CD4-positive, alpha-beta T cell (primary cell): ENCODE results near the gene PPP2R2B. TPM values are rescaled to one million over a fixed set of nuclear protein-coding genes. Genes with fewer than 3 reads are reported as not detected.

Source experiments
- ATAC-seq: fragments of 200-7000 bp; cut with Tn5 transposase; one replicate; pipeline ENCODE4 v1.10.0; 2022; ENCODE audit warnings: mild to moderate bottlenecking; ENCODE audit not compliant: poor library complexity
- CTCF ChIA-PET: fragments of 350-600 bp; sonication (Branson Sonifier 250); formaldehyde crosslinking; loops from one replicate; lab custom pipeline; 2021; ENCODE audit warnings: antibody characterized with exemption, inconsistent platforms; lab: Charles Lee
- POLR2A ChIA-PET: fragments of 350-600 bp; sonication (Branson Sonifier 250); formaldehyde crosslinking; loops from one replicate; lab custom pipeline; 2021; ENCODE audit warnings: antibody characterized with exemption, inconsistent platforms; lab: Charles Lee
- DNase-seq, 14 experiments: peaks; one replicate each; pipeline ENCODE4 v3.0.0-alpha.2; 2013 to 2020; ENCODE audit warnings: mixed read lengths in 2 of 14
- H3K27ac ChIP-seq, 2 donors: one replicate each; pipeline versions ENCODE4 v1.5.1 to v1.7.0; 2013; ENCODE audit warnings: low read length in 2 of 2, low read depth in 1 of 2, mild to moderate bottlenecking in 1 of 2
- H3K27me3 ChIP-seq, 2 experiments: 1 replicate in 1 of 2; 2 replicates in 1 of 2; pipeline versions ENCODE4 v1.6.1 to v1.7.0; 2013; ENCODE audit warnings: low read length in 2 of 2, control low read depth in 1 of 2, mild to moderate bottlenecking in 1 of 2, moderate library complexity in 1 of 2; ENCODE audit not compliant: insufficient read depth in 2 of 2, control insufficient read depth in 1 of 2
- H3K36me3 ChIP-seq: one replicate; pipeline ENCODE4 v1.6.1; 2013; ENCODE audit warnings: low read length, control low read depth; ENCODE audit not compliant: insufficient read depth
- H3K4me1 ChIP-seq: one replicate; pipeline ENCODE4 v1.6.1; 2013; ENCODE audit warnings: low read length, control low read depth; ENCODE audit not compliant: insufficient read depth
- H3K4me3 ChIP-seq: one replicate; pipeline ENCODE4 v1.5.1; 2013; ENCODE audit warnings: mild to moderate bottlenecking, low read length, moderate library complexity
- H3K9me3 ChIP-seq, 2 experiments: 1 replicate in 1 of 2; 2 replicates in 1 of 2; pipeline versions ENCODE4 v1.6.1 to v1.7.0; 2013; ENCODE audit warnings: low read length in 2 of 2, mild to moderate bottlenecking in 2 of 2, control low read depth in 1 of 2, moderate library complexity in 1 of 2; ENCODE audit not compliant: control insufficient read depth in 1 of 2, insufficient read depth in 1 of 2
- H3K27ac Mint-ChIP-seq: one replicate; pipeline ENCODE4 v1.8.0; 2020; ENCODE audit warnings: mixed read lengths
- H3K27me3 Mint-ChIP-seq: one replicate; pipeline ENCODE4 v1.8.0; 2021; ENCODE audit warnings: mixed read lengths
- H3K36me3 Mint-ChIP-seq: one replicate; pipeline ENCODE4 v1.8.0; 2021; ENCODE audit warnings: low read depth, mixed read lengths
- H3K4me1 Mint-ChIP-seq: one replicate; pipeline ENCODE4 v1.8.0; 2021; ENCODE audit warnings: low read depth, mixed read lengths
- H3K4me3 Mint-ChIP-seq: one replicate; pipeline ENCODE4 v1.8.0; 2020; ENCODE audit warnings: mild to moderate bottlenecking, mixed read lengths
- H3K9me3 Mint-ChIP-seq: one replicate; pipeline ENCODE4 v1.8.0; 2020; ENCODE audit warnings: mixed read lengths
- intact Hi-C, 2 experiments: fragments of 100-400 bp; cut with DNase I in 1 of 2; cut with micrococcal nuclease in 1 of 2; formaldehyde crosslinking; loops; one replicate each; pipeline versions ENCODE4 v1.15.1 to v1.9.0; 2023 to 2025; cut with DNase I, micrococcal nuclease
- total RNA-seq, 174 experiments: library from RNA in 2 of 174; stranded (reverse) in 2 of 174; gene quantifications; one replicate each; pipeline ENCODE4 v1.2.3 and lab custom pipeline; 2021 to 2026
- TF ChIP-seq, protein P1 (sequence below): fragments of 200-600 bp; IDR thresholded peaks from one replicate; pipeline ENCODE4 v1.8.0; 2022; ENCODE audit warnings: antibody characterized with exemption, mild to moderate bottlenecking

Gene PPP2R2B
- total RNA-seq, 2 experiments from 2014 or later: 4.1 to 4.2 TPM

DNA sequence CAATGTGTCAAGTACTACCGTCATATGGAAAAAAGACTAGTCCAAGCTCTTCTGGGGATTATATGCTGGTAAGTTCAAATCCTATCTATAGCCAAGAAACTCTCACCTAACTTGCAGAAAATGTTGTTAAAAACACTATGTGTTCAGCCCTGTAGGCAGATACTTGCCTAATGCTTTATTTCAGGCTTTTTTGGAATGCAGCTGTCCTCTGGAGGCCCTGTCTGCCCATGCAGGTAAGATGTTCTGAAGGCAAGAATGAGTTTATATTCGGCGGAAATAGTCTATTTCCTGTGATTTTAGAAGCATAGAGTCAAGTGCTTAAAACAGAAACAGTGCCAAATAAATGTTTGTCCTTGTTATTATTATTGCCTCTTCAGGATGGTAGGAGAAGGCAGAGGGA is 34.3 kb upstream of the PPP2R2B start:
- ChIA-PET POLR2A (interaction anchor here (0.6 kb wide), 1 partner anchor 1000 kb away, joined by 3 read pairs; no protein-coding TSS in a partner anchor), CTCF (no interaction called here)
- Mint-ChIP-seq H3K27ac (no peak overlapping the region), H3K4me3 (no peak overlapping the region), H3K36me3 (no peaks in the 10 kb centered on the region), H3K9me3 (no peaks in the 10 kb centered on the region), H3K4me1 (peaks cover 32% of the 10 kb centered on the region), H3K27me3 (no peaks in the 10 kb centered on the region)
- Histone ChIP-seq H3K9me3 (no peaks in the 10 kb centered on the region), H3K4me1 (peaks cover 3% of the 10 kb centered on the region), H3K27ac (no peak overlapping the region), H3K27me3 (no peaks in the 10 kb centered on the region), H3K4me3 (no peak overlapping the region), H3K36me3 (no peaks in the 10 kb centered on the region)
- DNase-seq: no peak
- TF ChIP-seq, protein P1, sequence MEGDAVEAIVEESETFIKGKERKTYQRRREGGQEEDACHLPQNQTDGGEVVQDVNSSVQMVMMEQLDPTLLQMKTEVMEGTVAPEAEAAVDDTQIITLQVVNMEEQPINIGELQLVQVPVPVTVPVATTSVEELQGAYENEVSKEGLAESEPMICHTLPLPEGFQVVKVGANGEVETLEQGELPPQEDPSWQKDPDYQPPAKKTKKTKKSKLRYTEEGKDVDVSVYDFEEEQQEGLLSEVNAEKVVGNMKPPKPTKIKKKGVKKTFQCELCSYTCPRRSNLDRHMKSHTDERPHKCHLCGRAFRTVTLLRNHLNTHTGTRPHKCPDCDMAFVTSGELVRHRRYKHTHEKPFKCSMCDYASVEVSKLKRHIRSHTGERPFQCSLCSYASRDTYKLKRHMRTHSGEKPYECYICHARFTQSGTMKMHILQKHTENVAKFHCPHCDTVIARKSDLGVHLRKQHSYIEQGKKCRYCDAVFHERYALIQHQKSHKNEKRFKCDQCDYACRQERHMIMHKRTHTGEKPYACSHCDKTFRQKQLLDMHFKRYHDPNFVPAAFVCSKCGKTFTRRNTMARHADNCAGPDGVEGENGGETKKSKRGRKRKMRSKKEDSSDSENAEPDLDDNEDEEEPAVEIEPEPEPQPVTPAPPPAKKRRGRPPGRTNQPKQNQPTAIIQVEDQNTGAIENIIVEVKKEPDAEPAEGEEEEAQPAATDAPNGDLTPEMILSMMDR: no peak
- intact Hi-C loops: no loop called here
- ATAC-seq: no peak

DNA sequence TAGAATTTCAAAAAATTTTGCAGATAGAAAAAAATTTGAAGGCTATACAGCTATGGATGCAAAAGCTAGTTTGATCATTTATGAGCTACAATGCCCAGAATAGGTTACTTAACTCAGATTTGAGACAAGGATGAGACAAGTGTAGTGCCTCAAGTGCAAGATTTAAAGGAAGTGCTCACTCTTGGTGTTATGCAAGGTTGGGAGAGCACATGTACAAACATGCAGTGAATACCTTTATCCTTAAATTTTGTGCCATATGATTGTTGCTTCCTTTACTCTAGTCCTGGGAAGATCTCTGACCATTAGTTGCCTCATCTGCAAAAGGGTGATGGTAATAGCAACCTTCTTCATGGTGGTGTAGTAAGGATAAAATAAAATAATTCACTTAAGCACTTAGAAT is 31.7 kb upstream of the PPP2R2B start:
- no peaks in the 10 kb centered on the region for H3K36me3 Mint-ChIP-seq
- Histone ChIP-seq H3K4me3 (no peak overlapping the region), H3K4me1 (peaks cover 3% of the 10 kb centered on the region), H3K27me3 (no peaks in the 10 kb centered on the region), H3K36me3 (no peaks in the 10 kb centered on the region), H3K9me3 (no peaks in the 10 kb centered on the region), H3K27ac (no peak overlapping the region)
- no peak overlapping the region for H3K4me3 Mint-ChIP-seq
- H3K27me3 Mint-ChIP-seq: no peaks in the 10 kb centered on the region
- TF ChIP-seq, protein P1: no peak
- intact Hi-C loops: no loop called here
- H3K27ac Mint-ChIP-seq: no peak overlapping the region
- DNase-seq (no peak), ATAC-seq (no peak)
- no peaks in the 10 kb centered on the region for H3K9me3 Mint-ChIP-seq
- ChIA-PET POLR2A (no interaction called here), CTCF (no interaction called here)
- H3K4me1 Mint-ChIP-seq: peaks cover 18% of the 10 kb centered on the region

DNA sequence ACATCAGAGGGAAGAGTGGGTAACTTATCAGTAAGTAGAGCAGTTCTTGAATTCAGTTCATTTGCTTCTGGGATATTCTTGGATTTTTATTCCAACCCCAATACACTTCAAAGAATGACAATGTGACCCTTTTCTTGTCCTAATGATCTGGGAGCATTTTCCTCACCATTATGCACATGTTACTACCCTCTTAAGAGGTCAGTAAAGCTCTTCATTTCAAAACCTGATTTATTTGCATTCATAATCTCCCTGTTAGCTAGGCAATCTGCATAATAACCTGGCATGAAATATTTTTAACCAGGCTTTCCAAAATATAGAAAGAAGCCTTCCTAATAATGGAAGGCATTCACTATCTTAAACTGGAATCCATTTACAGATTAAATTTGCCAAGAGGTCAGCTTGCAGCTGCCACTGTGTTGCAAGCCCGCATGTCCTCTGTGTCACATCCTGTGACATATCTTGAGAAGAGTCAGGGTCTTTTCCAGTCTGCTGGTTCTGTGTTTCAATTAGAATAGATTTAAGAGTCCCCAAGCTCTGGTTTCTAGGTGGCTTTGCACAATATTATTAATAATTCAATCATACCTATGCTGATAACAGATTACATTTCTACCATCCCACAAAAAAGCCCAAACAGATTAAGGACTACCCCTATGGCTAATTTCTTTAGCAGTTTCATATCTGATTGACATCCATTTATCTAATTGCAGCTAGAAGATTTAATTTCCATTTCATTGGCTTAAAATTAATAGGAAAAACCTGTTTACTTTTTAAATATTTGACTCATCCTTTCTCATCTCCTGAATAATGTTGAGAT is 30.9 kb upstream of the PPP2R2B start:
- Mint-ChIP-seq H3K27ac (no peak overlapping the region), H3K4me3 (no peak overlapping the region), H3K36me3 (no peaks in the 10 kb centered on the region), H3K4me1 (peaks cover 15% of the 10 kb centered on the region), H3K27me3 (no peaks in the 10 kb centered on the region), H3K9me3 (no peaks in the 10 kb centered on the region)
- Histone ChIP-seq H3K4me3 (no peak overlapping the region), H3K36me3 (no peaks in the 10 kb centered on the region), H3K27ac (no peak overlapping the region), H3K27me3 (no peaks in the 10 kb centered on the region), H3K9me3 (no peaks in the 10 kb centered on the region), H3K4me1 (peaks cover 3% of the 10 kb centered on the region)
- CTCF ChIA-PET: no interaction called here
- POLR2A ChIA-PET: no interaction called here
- DNase-seq (no peak), ATAC-seq (no peak)
- TF ChIP-seq, protein P1: no peak
- intact Hi-C loops: no loop called here
